Keratinocyte (primary cell): ENCODE data around the gene SINHCAF.

Experiments used
- EZH2 ChIP-seq: IDR thresholded peaks from one replicate; pipeline ENCODE4 v1.6.1; 2012; ENCODE audit warnings: inconsistent platforms, mild to moderate bottlenecking, low read length, moderate library complexity
- TF ChIP-seq, protein P1 (sequence below), 3 experiments: IDR thresholded peaks in 1 of 3; conservative IDR thresholded peaks in 1 of 3; optimal IDR thresholded peaks in 1 of 3; 2 replicates in 2 of 3; 3 replicates in 1 of 3; pipeline versions ENCODE3 to v1.5.1; 2011; ENCODE audit warnings: low read length in 3 of 3, mild to moderate bottlenecking in 3 of 3, moderate library complexity in 2 of 3, control low read depth in 1 of 3, inconsistent platforms in 1 of 3; ENCODE audit not compliant: insufficient read depth in 2 of 3; ENCODE audit errors: extremely low read depth in 1 of 3

- TF ChIP-seq, protein P1, sequence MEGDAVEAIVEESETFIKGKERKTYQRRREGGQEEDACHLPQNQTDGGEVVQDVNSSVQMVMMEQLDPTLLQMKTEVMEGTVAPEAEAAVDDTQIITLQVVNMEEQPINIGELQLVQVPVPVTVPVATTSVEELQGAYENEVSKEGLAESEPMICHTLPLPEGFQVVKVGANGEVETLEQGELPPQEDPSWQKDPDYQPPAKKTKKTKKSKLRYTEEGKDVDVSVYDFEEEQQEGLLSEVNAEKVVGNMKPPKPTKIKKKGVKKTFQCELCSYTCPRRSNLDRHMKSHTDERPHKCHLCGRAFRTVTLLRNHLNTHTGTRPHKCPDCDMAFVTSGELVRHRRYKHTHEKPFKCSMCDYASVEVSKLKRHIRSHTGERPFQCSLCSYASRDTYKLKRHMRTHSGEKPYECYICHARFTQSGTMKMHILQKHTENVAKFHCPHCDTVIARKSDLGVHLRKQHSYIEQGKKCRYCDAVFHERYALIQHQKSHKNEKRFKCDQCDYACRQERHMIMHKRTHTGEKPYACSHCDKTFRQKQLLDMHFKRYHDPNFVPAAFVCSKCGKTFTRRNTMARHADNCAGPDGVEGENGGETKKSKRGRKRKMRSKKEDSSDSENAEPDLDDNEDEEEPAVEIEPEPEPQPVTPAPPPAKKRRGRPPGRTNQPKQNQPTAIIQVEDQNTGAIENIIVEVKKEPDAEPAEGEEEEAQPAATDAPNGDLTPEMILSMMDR (optimal IDR thresholded peaks at IDR 0.05 in 1 of 3, IDR thresholded peaks at IDR 0.05 in 1 of 3, conservative IDR thresholded peaks at IDR 0.05 in 1 of 3; ENCODE audit: extremely low read depth in 1 of 3, insufficient read depth in 2 of 3, low read length in 3 of 3) = no peak
- TF ChIP-seq EZH2 = no peak
Observed at GRCh38 chr12:31309279-31309678, 16.7 kb downstream of the SINHCAF start.
